ENCODE results near the gene GPRC5B. TPM values are rescaled to one million over a fixed set of nuclear protein-coding genes. Genes with fewer than 3 reads are reported as not detected.
A peak's percentile ranks its signal among the peaks of the same experiment; 100 is the strongest.

GPRC5B gene
- total RNA-seq, 1 donor from 2014 or later: 83.7 TPM

- DNase-seq: no peak
- ATAC-seq (ENCODE audit: poor library complexity): no peak
- intact Hi-C loops (cut with DNase I): loop anchor here (10.0 kb wide), 1 partner anchor 114 kb away; no protein-coding TSS in a partner anchor
Measured at GRCh38 chr16:19878757-19879156, 5.9 kb downstream of the GPRC5B start.

GRCh38 chr16:19876501-19877059, 8.1 kb downstream of the GPRC5B start:
- intact Hi-C loops (cut with DNase I): loop anchor here (10.0 kb wide), 1 partner anchor 112 kb away; no protein-coding TSS in a partner anchor
- no peak for DNase-seq
- ATAC-seq (ENCODE audit: poor library complexity): peak; percentile 7

GRCh38 chr16:19875900-19876299, 8.7 kb downstream of the GPRC5B start:
- intact Hi-C loops (cut with DNase I): loop anchor here (10.0 kb wide), 1 partner anchor 111 kb away; no protein-coding TSS in a partner anchor
- ATAC-seq (ENCODE audit: poor library complexity) (no peak), DNase-seq (no peak)

- ATAC-seq (ENCODE audit: poor library complexity) (no peak), DNase-seq (no peak)
- intact Hi-C loops (cut with DNase I): loop anchor here (10.0 kb wide), 1 partner anchor 110 kb away; no protein-coding TSS in a partner anchor
Measured at GRCh38 chr16:19874851-19875546, 9.6 kb downstream of the GPRC5B start.

- intact Hi-C loops (cut with DNase I): loop anchor here (10.0 kb wide), 1 partner anchor 109 kb away; no protein-coding TSS in a partner anchor
- ATAC-seq (ENCODE audit: poor library complexity) (peak; percentile 63), DNase-seq (no peak)
Measured at GRCh38 chr16:19874026-19874425, 10.6 kb downstream of the GPRC5B start.

GRCh38 chr16:19872935-19873334, 11.7 kb downstream of the GPRC5B start:
- intact Hi-C loops (cut with DNase I): loop anchor here (10.0 kb wide), 1 partner anchor 108 kb away; no protein-coding TSS in a partner anchor
- DNase-seq (no peak), ATAC-seq (ENCODE audit: poor library complexity) (no peak)

GRCh38 chr16:19872179-19872863, 12.3 kb downstream of the GPRC5B start:
- DNase-seq (no peak), ATAC-seq (ENCODE audit: poor library complexity) (no peak)
- intact Hi-C loops (cut with DNase I): loop anchor here (10.0 kb wide), 1 partner anchor 108 kb away; no protein-coding TSS in a partner anchor

- DNase-seq (no peak), ATAC-seq (ENCODE audit: poor library complexity) (no peak)
- intact Hi-C loops (cut with DNase I): loop anchor here (10.0 kb wide), 1 partner anchor 107 kb away; no protein-coding TSS in a partner anchor
Measured at GRCh38 chr16:19871721-19872120, 12.9 kb downstream of the GPRC5B start.

- intact Hi-C loops (cut with DNase I): no loop called here
- DNase-seq (no peak), ATAC-seq (ENCODE audit: poor library complexity) (peak; percentile 4)
Measured at GRCh38 chr16:19868421-19868820, 16.2 kb downstream of the GPRC5B start.

GRCh38 chr16:19864566-19864965, 20.1 kb downstream of the GPRC5B start:
- intact Hi-C loops (cut with DNase I): no loop called here
- ATAC-seq (ENCODE audit: poor library complexity): peak; percentile 81
- DNase-seq: no peak

- intact Hi-C loops (cut with DNase I): no loop called here
- no peak for ATAC-seq (ENCODE audit: poor library complexity)
- DNase-seq: no peak
Measured at GRCh38 chr16:19863990-19864389, 20.7 kb downstream of the GPRC5B start.

- intact Hi-C loops (cut with DNase I): no loop called here
- DNase-seq (no peak), ATAC-seq (ENCODE audit: poor library complexity) (peak; percentile 27)
Measured at GRCh38 chr16:19861811-19862327, 22.8 kb downstream of the GPRC5B start.

GRCh38 chr16:19861133-19861532, 23.5 kb downstream of the GPRC5B start:
- ATAC-seq (ENCODE audit: poor library complexity): no peak
- DNase-seq: no peak
- intact Hi-C loops (cut with DNase I): no loop called here

GRCh38 chr16:19860166-19861041, 24.2 kb downstream of the GPRC5B start:
- intact Hi-C loops (cut with DNase I): no loop called here

GRCh38 chr16:19859603-19860002, 25.0 kb downstream of the GPRC5B start:
- no peak for ATAC-seq (ENCODE audit: poor library complexity)
- no peak for DNase-seq
- intact Hi-C loops (cut with DNase I): no loop called here

More at GRCh38 chr16:19860166-19861041, 24.2 kb downstream of the GPRC5B start:
- no peak for ATAC-seq (ENCODE audit: poor library complexity)
- DNase-seq: no peak

GRCh38 chr16:19859166-19859565, 25.5 kb downstream of the GPRC5B start:
- DNase-seq (no peak), ATAC-seq (ENCODE audit: poor library complexity) (no peak)
- intact Hi-C loops (cut with DNase I): no loop called here

- intact Hi-C loops (cut with DNase I): no loop called here
- ATAC-seq (ENCODE audit: poor library complexity) (no peak), DNase-seq (no peak)
Measured at GRCh38 chr16:19858340-19859018, 26.2 kb downstream of the GPRC5B start.

All from Right ventricle myocardium superior (tissue), 1 donor.